ENCODE results near the gene ZNF488.

- no peak for TF ChIP-seq POLR2A (IDR thresholded peaks at IDR 0.05)
- TF ChIP-seq, protein P1, sequence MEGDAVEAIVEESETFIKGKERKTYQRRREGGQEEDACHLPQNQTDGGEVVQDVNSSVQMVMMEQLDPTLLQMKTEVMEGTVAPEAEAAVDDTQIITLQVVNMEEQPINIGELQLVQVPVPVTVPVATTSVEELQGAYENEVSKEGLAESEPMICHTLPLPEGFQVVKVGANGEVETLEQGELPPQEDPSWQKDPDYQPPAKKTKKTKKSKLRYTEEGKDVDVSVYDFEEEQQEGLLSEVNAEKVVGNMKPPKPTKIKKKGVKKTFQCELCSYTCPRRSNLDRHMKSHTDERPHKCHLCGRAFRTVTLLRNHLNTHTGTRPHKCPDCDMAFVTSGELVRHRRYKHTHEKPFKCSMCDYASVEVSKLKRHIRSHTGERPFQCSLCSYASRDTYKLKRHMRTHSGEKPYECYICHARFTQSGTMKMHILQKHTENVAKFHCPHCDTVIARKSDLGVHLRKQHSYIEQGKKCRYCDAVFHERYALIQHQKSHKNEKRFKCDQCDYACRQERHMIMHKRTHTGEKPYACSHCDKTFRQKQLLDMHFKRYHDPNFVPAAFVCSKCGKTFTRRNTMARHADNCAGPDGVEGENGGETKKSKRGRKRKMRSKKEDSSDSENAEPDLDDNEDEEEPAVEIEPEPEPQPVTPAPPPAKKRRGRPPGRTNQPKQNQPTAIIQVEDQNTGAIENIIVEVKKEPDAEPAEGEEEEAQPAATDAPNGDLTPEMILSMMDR (IDR thresholded peaks at IDR 0.05): no peak
These were observed 54.2 kb downstream of the ZNF488 start for GRCh38 chr10:47329855-47330254.
